Hepatocyte (in vitro differentiated cells): ENCODE measurements around the gene ADAMTS7. TPM values are rescaled to one million over a fixed set of nuclear protein-coding genes. Genes with fewer than 3 reads are reported as not detected.
"Not testable (repeated sequence)": the region's sequence is repeated elsewhere in the genome, so short reads cannot be mapped to it uniquely, and the experiment has no call there.

Experiments
- DNase-seq: peaks from one replicate; pipeline ENCODE4 v3.0.0-alpha.2; 2016; ENCODE audit warnings: low spot score
- H2AFZ ChIP-seq: fragments of 200-600 bp; sonication (generic); 2 replicates; pipeline ENCODE4 v1.6.0; 2016; ENCODE audit warnings: antibody characterized with exemption, mild to moderate bottlenecking
- H3K27ac ChIP-seq: fragments of 200-600 bp; sonication (generic); 2 replicates; pipeline ENCODE4 v1.5.1; 2016; ENCODE audit warnings: mild to moderate bottlenecking
- H3K27me3 ChIP-seq: fragments of 200-600 bp; sonication (generic); 2 replicates; pipeline ENCODE4 v1.6.1; 2016
- H3K36me3 ChIP-seq: fragments of 200-600 bp; sonication (generic); replicated peaks from 2 replicates; pipeline ENCODE4 v1.5.1; 2016; ENCODE audit warnings: low read depth; ENCODE audit not compliant: insufficient read depth
- H3K4me1 ChIP-seq: fragments of 200-600 bp; sonication (generic); 2 replicates; pipeline ENCODE4 v1.5.1; 2016; ENCODE audit warnings: mild to moderate bottlenecking, moderate library complexity; ENCODE audit not compliant: insufficient read depth
- H3K4me2 ChIP-seq: fragments of 200-600 bp; sonication (generic); 2 replicates; pipeline ENCODE4 v1.6.0; 2016
- H3K4me3 ChIP-seq: fragments of 200-600 bp; sonication (generic); 2 replicates; pipeline ENCODE4 v1.5.1; 2016; ENCODE audit warnings: mild to moderate bottlenecking
- H3K79me2 ChIP-seq: fragments of 200-600 bp; sonication (generic); 2 replicates; pipeline ENCODE4 v1.6.0; 2017; ENCODE audit warnings: mild to moderate bottlenecking
- H3K9me2 ChIP-seq: fragments of 200-600 bp; sonication (generic); replicated peaks from 2 replicates; pipeline ENCODE4 v1.6.0; 2017; ENCODE audit warnings: mild to moderate bottlenecking; ENCODE audit not compliant: insufficient read depth
- H3K9me3 ChIP-seq: fragments of 200-600 bp; sonication (generic); 2 replicates; pipeline ENCODE4 v1.5.1; 2016; ENCODE audit warnings: low read depth, mild to moderate bottlenecking
- H4K20me1 ChIP-seq: fragments of 200-600 bp; sonication (generic); 2 replicates; pipeline ENCODE4 v1.6.0; 2016; ENCODE audit warnings: mild to moderate bottlenecking; ENCODE audit not compliant: insufficient read depth, poor library complexity, severe bottlenecking
- EZH2 ChIP-seq: fragments of 200-600 bp; sonication (generic); IDR thresholded peaks from 2 replicates; pipeline ENCODE4 v1.6.1; 2016; ENCODE audit warnings: antibody characterized with exemption, mild to moderate bottlenecking, borderline replicate concordance
- EZH2phosphoT487 ChIP-seq: fragments of 200-600 bp; sonication (generic); IDR thresholded peaks from one replicate; pipeline ENCODE4 v1.6.1; 2018; ENCODE audit warnings: antibody characterized with exemption, mild to moderate bottlenecking, low read depth, moderate library complexity; ENCODE audit not compliant: unreplicated experiment, severe bottlenecking
- WGBS: methylation state at CpG from one replicate; pipeline ENCODE4 v1.1.6; 2016; ENCODE audit warnings: low lambda C conversion rate; ENCODE audit errors: missing lambda C conversion rate; 5-methylcytosine and 5-hydroxymethylcytosine counted together
- polyA plus RNA-seq: library from polyadenylated mRNA; unstranded; fragments of >200 nt; fragmentation: Nextera tagmentation; extraction: Ambion mirVana; gene quantifications from 2 replicates; pipeline ENCODE4 v1.2.1, GENCODE V29; 2016
- total RNA-seq: library from RNA; depleted of rRNA; stranded (reverse); fragments of >200 nt; gene quantifications from 2 replicates; pipeline ENCODE4 v1.2.3, GENCODE V29; 2014
- TF ChIP-seq, protein P1 (sequence below): fragments of 200-600 bp; sonication (generic); IDR thresholded peaks from 2 replicates; pipeline ENCODE4 v1.5.1; 2016; ENCODE audit warnings: antibody characterized with exemption, mild to moderate bottlenecking; ENCODE audit not compliant: poor library complexity

Gene ADAMTS7
- total and polyA plus RNA-seq, 2 experiments from 2014 or later = 12.1 to 14.7 TPM

DNA sequence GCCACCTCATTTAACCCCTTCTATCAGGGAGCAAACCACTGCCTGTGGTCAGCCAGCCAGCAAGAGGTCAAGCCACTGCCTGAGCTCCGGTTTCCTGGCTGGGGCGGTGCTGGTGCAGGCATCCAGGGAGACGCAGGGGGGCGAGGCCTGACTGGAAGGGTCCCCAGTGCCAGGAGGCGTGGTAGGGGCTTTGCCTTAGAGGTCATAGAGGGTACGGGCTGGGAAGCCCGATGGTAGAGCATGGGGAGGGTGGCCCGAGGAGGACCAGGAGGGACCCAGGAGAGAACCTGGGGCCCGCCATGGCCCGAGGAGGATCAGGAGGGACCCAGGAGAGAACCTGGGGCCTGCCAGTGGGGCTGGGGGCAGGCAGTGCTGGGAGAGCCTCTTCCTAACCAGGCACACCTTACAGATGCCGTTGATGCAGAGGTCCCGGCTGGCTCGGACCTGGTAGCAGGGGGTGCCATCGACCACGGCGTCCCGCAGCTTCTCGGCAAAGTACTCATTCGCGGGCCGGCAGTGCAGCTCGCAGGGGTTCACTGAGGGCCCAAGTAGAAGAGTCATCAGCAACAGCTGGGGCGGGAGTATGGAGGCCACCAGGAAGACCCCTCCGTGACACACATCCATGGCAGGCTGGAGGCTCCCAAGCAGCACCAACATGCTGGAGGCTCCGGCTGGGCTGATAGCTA, 37.4 kb downstream of the ADAMTS7 start:
- not testable (repeated sequence) for H3K36me3 ChIP-seq, H3K9me2 ChIP-seq, H3K27me3 ChIP-seq, H3K4me2 ChIP-seq, H3K27ac ChIP-seq, H2AFZ ChIP-seq, DNase-seq, H4K20me1 ChIP-seq, H3K9me3 ChIP-seq, H3K4me1 ChIP-seq, H3K4me3 ChIP-seq, H3K79me2 ChIP-seq
- 91% methylated on average over 14 of the region's 25 CpGs for WGBS

- TF ChIP-seq EZH2phosphoT487 = no peak
- TF ChIP-seq, protein P1, sequence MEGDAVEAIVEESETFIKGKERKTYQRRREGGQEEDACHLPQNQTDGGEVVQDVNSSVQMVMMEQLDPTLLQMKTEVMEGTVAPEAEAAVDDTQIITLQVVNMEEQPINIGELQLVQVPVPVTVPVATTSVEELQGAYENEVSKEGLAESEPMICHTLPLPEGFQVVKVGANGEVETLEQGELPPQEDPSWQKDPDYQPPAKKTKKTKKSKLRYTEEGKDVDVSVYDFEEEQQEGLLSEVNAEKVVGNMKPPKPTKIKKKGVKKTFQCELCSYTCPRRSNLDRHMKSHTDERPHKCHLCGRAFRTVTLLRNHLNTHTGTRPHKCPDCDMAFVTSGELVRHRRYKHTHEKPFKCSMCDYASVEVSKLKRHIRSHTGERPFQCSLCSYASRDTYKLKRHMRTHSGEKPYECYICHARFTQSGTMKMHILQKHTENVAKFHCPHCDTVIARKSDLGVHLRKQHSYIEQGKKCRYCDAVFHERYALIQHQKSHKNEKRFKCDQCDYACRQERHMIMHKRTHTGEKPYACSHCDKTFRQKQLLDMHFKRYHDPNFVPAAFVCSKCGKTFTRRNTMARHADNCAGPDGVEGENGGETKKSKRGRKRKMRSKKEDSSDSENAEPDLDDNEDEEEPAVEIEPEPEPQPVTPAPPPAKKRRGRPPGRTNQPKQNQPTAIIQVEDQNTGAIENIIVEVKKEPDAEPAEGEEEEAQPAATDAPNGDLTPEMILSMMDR = no peak
- TF ChIP-seq EZH2 = no peak
- no peak overlapping the region for H2AFZ ChIP-seq
- no peaks in the 10 kb centered on the region for H3K27me3 ChIP-seq
- WGBS = 86% methylated on average over 4 of the region's 11 CpGs
- no peaks in the 10 kb centered on the region for H3K4me1 ChIP-seq
- H3K36me3 ChIP-seq = no peaks in the 10 kb centered on the region
- H3K4me3 ChIP-seq = no peak overlapping the region
- no peak overlapping the region for H3K27ac ChIP-seq
- no peaks in the 10 kb centered on the region for H3K9me2 ChIP-seq
- DNase-seq = no peak
- no peaks in the 10 kb centered on the region for H3K9me3 ChIP-seq
- no peak overlapping the region for H3K4me2 ChIP-seq
- H4K20me1 ChIP-seq = no peaks in the 10 kb centered on the region
- H3K79me2 ChIP-seq = no peaks in the 10 kb centered on the region
Measured at GRCh38 chr15:78772738-78773137, 38.5 kb downstream of the ADAMTS7 start.

GRCh38 chr15:78771436-78772000, 39.7 kb downstream of the ADAMTS7 start:
- H4K20me1 ChIP-seq, H3K4me1 ChIP-seq, H3K36me3 ChIP-seq, H3K9me2 ChIP-seq, H2AFZ ChIP-seq, H3K4me2 ChIP-seq, H3K27ac ChIP-seq, H3K79me2 ChIP-seq, H3K4me3 ChIP-seq, H3K9me3 ChIP-seq, DNase-seq, H3K27me3 ChIP-seq: not testable (repeated sequence)
- 96% methylated on average over 23 of the region's 23 CpGs for WGBS

DNA sequence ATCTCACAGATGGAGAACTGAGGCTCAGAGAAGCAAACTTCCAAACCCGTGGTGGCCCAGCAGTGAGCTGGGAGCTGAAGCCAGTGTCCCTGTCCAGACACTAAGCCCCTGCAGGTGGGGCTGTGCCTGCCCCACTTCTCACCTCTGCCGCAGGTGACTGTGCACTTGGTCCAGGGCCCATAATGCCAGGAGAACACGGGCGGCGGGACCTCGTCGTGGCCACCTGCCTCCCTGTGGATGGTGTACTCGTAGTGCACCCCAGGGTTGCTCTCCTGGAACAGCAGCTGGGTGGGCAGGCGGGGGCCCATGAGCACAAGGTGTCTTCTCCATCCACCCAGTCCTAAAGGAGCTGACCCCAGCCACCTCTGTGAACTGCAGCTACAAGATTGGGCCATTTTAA, 40.2 kb downstream of the ADAMTS7 start:
- not testable (repeated sequence) for H3K36me3 ChIP-seq, H3K27me3 ChIP-seq, DNase-seq, H3K9me2 ChIP-seq, H3K4me1 ChIP-seq, H3K4me3 ChIP-seq, H4K20me1 ChIP-seq, H3K79me2 ChIP-seq, H3K27ac ChIP-seq, H2AFZ ChIP-seq, H3K9me3 ChIP-seq, H3K4me2 ChIP-seq
- WGBS = 96% methylated on average over 9 of the region's 9 CpGs

- H3K79me2 ChIP-seq, H3K27ac ChIP-seq, H3K36me3 ChIP-seq, H3K4me1 ChIP-seq, H3K9me2 ChIP-seq, H2AFZ ChIP-seq, DNase-seq, H3K4me2 ChIP-seq, H3K4me3 ChIP-seq, H3K9me3 ChIP-seq, H4K20me1 ChIP-seq, H3K27me3 ChIP-seq: not testable (repeated sequence)
- WGBS = 90% methylated on average over 12 of the region's 12 CpGs
Measured at GRCh38 chr15:78769473-78770225, 41.6 kb downstream of the ADAMTS7 start.
